ENCODE data around the gene GJC2.
A peak's percentile ranks its signal among the peaks of the same experiment; 100 is the strongest.

Gene GJC2

DNA sequence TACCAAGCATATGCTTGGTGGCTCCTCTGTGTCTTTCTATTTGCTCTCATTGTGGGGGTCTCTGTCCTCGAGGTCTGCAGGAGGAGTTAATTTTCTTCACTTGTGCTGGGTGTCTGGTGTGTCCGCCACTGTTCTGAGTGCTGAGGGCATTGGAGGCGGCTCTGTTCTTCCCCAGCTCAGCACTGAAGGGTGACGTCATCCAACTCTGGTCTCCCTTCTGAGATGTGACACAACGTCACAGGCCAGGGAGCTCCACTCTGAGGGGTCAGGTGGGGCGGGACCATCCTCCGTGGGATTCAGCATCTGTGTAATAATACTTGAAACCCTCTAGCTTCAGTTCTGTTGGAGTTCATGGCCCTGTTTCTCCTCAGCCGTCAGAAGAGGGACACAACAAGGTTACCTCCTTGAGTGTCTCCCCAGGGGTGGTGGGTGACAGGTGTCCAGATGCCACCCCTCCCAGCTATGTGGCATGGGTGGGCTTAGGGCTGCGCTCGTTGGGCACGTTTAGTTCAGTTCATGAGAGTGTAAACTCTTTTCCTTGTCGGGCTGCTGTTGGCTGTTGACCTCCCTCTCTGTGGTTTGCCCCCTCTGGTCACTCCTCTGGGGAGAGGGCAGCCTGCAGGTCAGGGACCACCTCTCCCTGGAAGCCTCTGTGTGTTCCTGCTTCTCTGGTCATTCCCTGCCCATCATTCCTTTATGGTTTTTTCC lies 19.0 kb downstream of the GJC2 start:
- no peaks in the 10 kb centered on the region for H3K27me3 ChIP-seq (ENCODE audit: insufficient read depth, low read length)
- no peak overlapping the region for H3K9ac ChIP-seq (ENCODE audit: low read length)
- WGBS (ENCODE audit: extremely low coverage, insufficient coverage, insufficient read length): no CpG with 5 or more reads among the region's 12 CpGs
- no peak overlapping the region for H2BK5ac ChIP-seq (ENCODE audit: low read depth, low read length, poor library complexity)
- no peak for DNase-seq
- peaks cover 9 to 14% of the 10 kb centered on the region in 2 experiments for H3K4me1 ChIP-seq (ENCODE audit: control insufficient read depth in 1 of 2, insufficient read depth in 2 of 2, low read length in 2 of 2)
- H4K91ac ChIP-seq (ENCODE audit: low read depth, low read length): no peak overlapping the region
- H2AFZ ChIP-seq (ENCODE audit: insufficient read depth, low read length, poor library complexity): no peak overlapping the region
- no peak overlapping the region for H4K8ac ChIP-seq (ENCODE audit: low read depth, low read length)
- peaks cover 0 to 4% of the 10 kb centered on the region in 2 experiments for H3K36me3 ChIP-seq (ENCODE audit: control insufficient read depth in 1 of 2, insufficient read depth in 2 of 2, low read length in 2 of 2)
- peaks cover 6% of the 10 kb centered on the region for H3K79me2 ChIP-seq (ENCODE audit: control insufficient read depth, insufficient read depth, low read length, poor library complexity)
- no peak overlapping the region for H4K12ac ChIP-seq (ENCODE audit: low read depth, low read length)
- no peak overlapping the region for H2AK5ac ChIP-seq (ENCODE audit: low read length)
- H3K4me3 ChIP-seq (ENCODE audit: low read depth, low read length): no peak overlapping the region
- no peak overlapping the region for H2BK120ac ChIP-seq (ENCODE audit: insufficient read depth, low read length, poor library complexity)
- H3K23ac ChIP-seq (ENCODE audit: low read length): no peak overlapping the region
- no peak overlapping the region for H2BK12ac ChIP-seq (ENCODE audit: low read length)
- H3K9me3 ChIP-seq (ENCODE audit: insufficient read depth, low read depth, low read length): peaks cover 8% of the 10 kb centered on the region
- H3K4ac ChIP-seq (ENCODE audit: low read depth, low read length): no peak overlapping the region
- H3K4me2 ChIP-seq (ENCODE audit: low read length): no peak overlapping the region
- no peak overlapping the region for H3K18ac ChIP-seq (ENCODE audit: low read length)
- no peak overlapping the region for H3K14ac ChIP-seq (ENCODE audit: low read length)
- no peak overlapping the region for H3K27ac ChIP-seq (ENCODE audit: low read depth, low read length)
- peaks cover 9% of the 10 kb centered on the region for H3K79me1 ChIP-seq (ENCODE audit: low read length)

DNA sequence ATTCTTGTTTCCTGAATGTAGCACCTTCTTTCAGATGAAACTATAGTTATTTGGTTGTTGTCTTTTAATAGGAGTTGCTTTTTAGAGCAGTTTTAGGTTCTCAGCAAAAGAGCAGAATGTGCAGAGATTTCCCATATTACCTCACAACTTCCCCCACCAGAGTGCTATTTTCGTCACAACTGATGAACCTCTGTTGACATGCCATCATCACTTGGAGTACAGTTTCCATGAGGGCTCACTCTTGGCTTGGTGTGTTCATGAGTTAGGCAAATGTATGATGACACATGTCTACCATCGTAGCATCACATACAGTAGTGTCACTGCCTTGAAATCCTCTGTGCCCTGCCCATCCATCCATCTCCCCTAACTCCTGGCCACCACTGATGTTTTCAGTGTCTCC lies 19.6 kb downstream of the GJC2 start:
- no peak overlapping the region for H4K91ac ChIP-seq (ENCODE audit: low read depth, low read length)
- no peak overlapping the region for H2AK5ac ChIP-seq (ENCODE audit: low read length)
- peaks cover 9 to 16% of the 10 kb centered on the region in 2 experiments for H3K4me1 ChIP-seq (ENCODE audit: control insufficient read depth in 1 of 2, insufficient read depth in 2 of 2, low read length in 2 of 2)
- H3K27me3 ChIP-seq (ENCODE audit: insufficient read depth, low read length): no peaks in the 10 kb centered on the region
- H3K14ac ChIP-seq (ENCODE audit: low read length): no peak overlapping the region
- H2AFZ ChIP-seq (ENCODE audit: insufficient read depth, low read length, poor library complexity): no peak overlapping the region
- no peak overlapping the region for H3K4ac ChIP-seq (ENCODE audit: low read depth, low read length)
- no peak overlapping the region for H3K4me3 ChIP-seq (ENCODE audit: low read depth, low read length)
- H3K27ac ChIP-seq (ENCODE audit: low read depth, low read length): no peak overlapping the region
- peaks cover 0 to 4% of the 10 kb centered on the region in 2 experiments for H3K36me3 ChIP-seq (ENCODE audit: control insufficient read depth in 1 of 2, insufficient read depth in 2 of 2, low read length in 2 of 2)
- H3K23ac ChIP-seq (ENCODE audit: low read length): no peak overlapping the region
- H3K79me1 ChIP-seq (ENCODE audit: low read length): peaks cover 9% of the 10 kb centered on the region
- DNase-seq: no peak
- H3K4me2 ChIP-seq (ENCODE audit: low read length): no peak overlapping the region
- H3K9ac ChIP-seq (ENCODE audit: low read length): no peak overlapping the region
- no peak overlapping the region for H2BK12ac ChIP-seq (ENCODE audit: low read length)
- H2BK5ac ChIP-seq (ENCODE audit: low read depth, low read length, poor library complexity): no peak overlapping the region
- peaks cover 6% of the 10 kb centered on the region for H3K79me2 ChIP-seq (ENCODE audit: control insufficient read depth, insufficient read depth, low read length, poor library complexity)
- no CpG with 5 or more reads among the region's 2 CpGs for WGBS (ENCODE audit: extremely low coverage, insufficient coverage, insufficient read length)
- H4K12ac ChIP-seq (ENCODE audit: low read depth, low read length): no peak overlapping the region
- peaks cover 11% of the 10 kb centered on the region for H3K9me3 ChIP-seq (ENCODE audit: insufficient read depth, low read depth, low read length)
- no peak overlapping the region for H4K8ac ChIP-seq (ENCODE audit: low read depth, low read length)
- H2BK120ac ChIP-seq (ENCODE audit: insufficient read depth, low read length, poor library complexity): no peak overlapping the region
- H3K18ac ChIP-seq (ENCODE audit: low read length): no peak overlapping the region

DNA sequence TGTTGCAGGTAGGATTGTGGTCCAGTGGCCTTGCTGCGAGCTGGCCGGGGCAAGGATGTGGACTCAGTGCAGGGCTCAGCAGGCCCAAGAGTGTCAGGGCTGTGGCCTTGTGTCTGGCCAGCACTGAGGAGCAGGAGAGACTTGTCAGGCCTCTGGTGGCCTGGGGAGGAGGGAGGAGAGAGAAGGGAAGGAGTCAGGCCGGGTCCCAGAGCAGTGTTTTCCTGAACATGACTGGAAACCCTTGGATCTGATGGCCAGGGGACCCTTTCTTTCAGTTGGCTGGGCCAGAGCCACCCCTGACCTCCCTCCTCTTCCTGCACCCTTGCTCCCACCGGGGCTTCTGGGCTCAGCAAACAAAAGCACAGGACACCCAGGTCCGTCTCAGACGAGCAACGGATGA lies 20.9 kb downstream of the GJC2 start:
- Histone ChIP-seq H3K27me3 (ENCODE audit: insufficient read depth, low read length) (no peaks in the 10 kb centered on the region), H2BK12ac (ENCODE audit: low read length) (no peak overlapping the region), H3K4me2 (ENCODE audit: low read length) (no peak overlapping the region), H3K79me1 (ENCODE audit: low read length) (peaks cover 5% of the 10 kb centered on the region), H4K91ac (ENCODE audit: low read depth, low read length) (no peak overlapping the region), H4K8ac (ENCODE audit: low read depth, low read length) (no peak overlapping the region), H3K27ac (ENCODE audit: low read depth, low read length) (no peak overlapping the region), H3K14ac (ENCODE audit: low read length) (no peak overlapping the region), H3K36me3 (ENCODE audit: control insufficient read depth in 1 of 2, insufficient read depth in 2 of 2, low read length in 2 of 2) (peaks cover 0 to 3% of the 10 kb centered on the region in 2 experiments), H3K9me3 (ENCODE audit: insufficient read depth, low read depth, low read length) (peaks cover 12% of the 10 kb centered on the region), H2AK5ac (ENCODE audit: low read length) (no peak overlapping the region), H3K4me1 (ENCODE audit: control insufficient read depth in 1 of 2, insufficient read depth in 2 of 2, low read length in 2 of 2) (peaks cover 5 to 10% of the 10 kb centered on the region in 2 experiments), H3K79me2 (ENCODE audit: control insufficient read depth, insufficient read depth, low read length, poor library complexity) (peaks cover 3% of the 10 kb centered on the region), H2BK5ac (ENCODE audit: low read depth, low read length, poor library complexity) (no peak overlapping the region), H3K23ac (ENCODE audit: low read length) (peak overlapping the region; percentile 66), H3K9ac (ENCODE audit: low read length) (no peak overlapping the region), H2AFZ (ENCODE audit: insufficient read depth, low read length, poor library complexity) (no peak overlapping the region), H2BK120ac (ENCODE audit: insufficient read depth, low read length, poor library complexity) (no peak overlapping the region), H3K4ac (ENCODE audit: low read depth, low read length) (no peak overlapping the region), H3K18ac (ENCODE audit: low read length) (no peak overlapping the region), H4K12ac (ENCODE audit: low read depth, low read length) (no peak overlapping the region), H3K4me3 (ENCODE audit: low read depth, low read length) (no peak overlapping the region)
- WGBS (ENCODE audit: extremely low coverage, insufficient coverage, insufficient read length): no CpG with 5 or more reads among the region's 7 CpGs
- DNase-seq: no peak

DNA sequence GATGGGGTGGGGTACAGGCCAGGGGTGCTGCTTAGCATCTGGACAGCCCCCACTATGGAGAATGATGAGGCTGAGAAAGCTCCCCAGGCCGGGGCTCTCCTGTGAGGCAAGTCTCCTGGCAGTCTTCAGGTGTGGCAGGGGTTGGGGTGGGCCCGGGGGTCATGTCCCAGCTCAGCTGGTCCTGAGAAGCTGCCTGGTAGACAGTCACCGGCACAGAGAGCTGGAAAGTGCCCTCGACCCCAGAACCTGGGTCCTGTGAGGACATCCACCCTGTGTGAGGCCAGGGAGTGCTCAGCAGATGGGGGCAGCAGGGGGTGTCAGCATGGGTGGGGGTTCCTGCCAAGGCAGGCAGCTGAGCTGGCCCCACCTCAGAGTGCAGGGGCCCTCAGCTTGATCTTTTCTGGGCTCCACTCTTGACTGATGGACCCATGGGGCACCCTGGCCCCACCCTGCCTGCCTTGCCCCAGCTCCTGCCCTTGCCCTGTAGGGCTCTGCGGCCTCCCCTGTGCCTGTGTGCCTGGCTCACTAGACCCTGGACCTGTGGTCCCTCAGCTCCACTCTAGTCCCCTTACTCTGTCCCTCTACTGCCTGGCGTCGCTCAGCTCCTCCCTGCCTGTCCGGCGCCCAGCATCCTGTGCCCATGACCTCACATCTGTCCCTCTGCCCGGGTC lies 21.6 kb downstream of the GJC2 start:
- no CpG with 5 or more reads among the region's 10 CpGs for WGBS (ENCODE audit: extremely low coverage, insufficient coverage, insufficient read length)
- H3K4me1 ChIP-seq (ENCODE audit: control insufficient read depth in 1 of 2, insufficient read depth in 2 of 2, low read length in 2 of 2): peaks cover 4 to 9% of the 10 kb centered on the region in 2 experiments
- no peak overlapping the region for H3K23ac ChIP-seq (ENCODE audit: low read length)
- no peak overlapping the region for H2BK5ac ChIP-seq (ENCODE audit: low read depth, low read length, poor library complexity)
- no peak overlapping the region for H3K4me3 ChIP-seq (ENCODE audit: low read depth, low read length)
- no peak overlapping the region for H2BK120ac ChIP-seq (ENCODE audit: insufficient read depth, low read length, poor library complexity)
- peaks cover under 1% of the 10 kb centered on the region for H3K79me1 ChIP-seq (ENCODE audit: low read length)
- peaks cover 0 to 3% of the 10 kb centered on the region in 2 experiments for H3K36me3 ChIP-seq (ENCODE audit: control insufficient read depth in 1 of 2, insufficient read depth in 2 of 2, low read length in 2 of 2)
- no peak overlapping the region for H3K27ac ChIP-seq (ENCODE audit: low read depth, low read length)
- H3K14ac ChIP-seq (ENCODE audit: low read length): no peak overlapping the region
- no peak overlapping the region for H3K4ac ChIP-seq (ENCODE audit: low read depth, low read length)
- H4K8ac ChIP-seq (ENCODE audit: low read depth, low read length): no peak overlapping the region
- H3K27me3 ChIP-seq (ENCODE audit: insufficient read depth, low read length): no peaks in the 10 kb centered on the region
- H2BK12ac ChIP-seq (ENCODE audit: low read length): no peak overlapping the region
- no peak overlapping the region for H4K12ac ChIP-seq (ENCODE audit: low read depth, low read length)
- H4K91ac ChIP-seq (ENCODE audit: low read depth, low read length): no peak overlapping the region
- H2AFZ ChIP-seq (ENCODE audit: insufficient read depth, low read length, poor library complexity): no peak overlapping the region
- no peak for DNase-seq
- H3K9ac ChIP-seq (ENCODE audit: low read length): no peak overlapping the region
- no peak overlapping the region for H3K18ac ChIP-seq (ENCODE audit: low read length)
- no peak overlapping the region for H3K4me2 ChIP-seq (ENCODE audit: low read length)
- H3K9me3 ChIP-seq (ENCODE audit: insufficient read depth, low read depth, low read length): peaks cover 12% of the 10 kb centered on the region
- H3K79me2 ChIP-seq (ENCODE audit: control insufficient read depth, insufficient read depth, low read length, poor library complexity): no peaks in the 10 kb centered on the region
- no peak overlapping the region for H2AK5ac ChIP-seq (ENCODE audit: low read length)

Data from trophoblast cell (in vitro differentiated cells and primary cell).